Breast epithelium (tissue), 3 donors: ENCODE data around the gene TDG.

ENCODE experiments used
- POLR2A ChIP-seq: fragments of 450-650 bp; IDR thresholded peaks from one replicate; pipeline ENCODE4 v1.6.1; 2016; ENCODE audit warnings: antibody characterized with exemption, mild to moderate bottlenecking, moderate library complexity
- POLR2AphosphoS5 ChIP-seq, 3 donors: sonication (generic); formaldehyde crosslinking; IDR thresholded peaks; one replicate each; pipeline ENCODE4 v1.6.1; 2017; ENCODE audit warnings: antibody characterized with exemption in 3 of 3
- TF ChIP-seq, protein P1 (sequence below), 3 donors: fragments of 450-650 bp; IDR thresholded peaks; one replicate each; pipeline ENCODE4 v1.5.1; 2016 to 2017; ENCODE audit warnings: antibody characterized with exemption in 3 of 3, mild to moderate bottlenecking in 3 of 3, moderate library complexity in 3 of 3

DNA sequence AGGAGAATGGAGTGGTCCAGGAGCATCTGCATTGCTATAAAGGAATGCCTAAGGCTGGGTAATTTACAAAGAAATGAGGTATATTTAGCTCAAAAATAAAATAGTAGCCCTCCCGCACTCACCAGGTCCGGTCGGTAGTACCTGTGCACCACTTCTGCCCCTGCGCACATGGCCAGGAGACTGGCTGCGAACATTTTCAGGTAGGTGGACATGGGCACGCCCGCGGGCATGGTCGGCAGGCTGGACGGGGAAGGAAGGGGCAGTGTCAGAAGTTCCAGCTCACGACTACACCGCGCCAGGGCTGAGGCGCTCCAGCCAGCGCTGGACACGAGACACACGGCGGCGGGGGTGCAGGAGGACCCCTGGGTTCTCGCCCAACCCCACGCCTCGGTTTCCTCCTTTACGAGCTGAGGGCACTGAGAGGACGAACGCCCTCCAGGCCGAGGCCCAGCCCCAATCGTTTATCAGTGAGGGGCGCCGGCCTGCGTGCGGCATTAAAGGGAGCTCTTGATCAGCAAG lies 9.1 kb upstream of the TDG start:
- TF ChIP-seq POLR2A (no peak), POLR2AphosphoS5 (IDR thresholded peaks at IDR 0.05) (no peak)
- TF ChIP-seq, protein P1, sequence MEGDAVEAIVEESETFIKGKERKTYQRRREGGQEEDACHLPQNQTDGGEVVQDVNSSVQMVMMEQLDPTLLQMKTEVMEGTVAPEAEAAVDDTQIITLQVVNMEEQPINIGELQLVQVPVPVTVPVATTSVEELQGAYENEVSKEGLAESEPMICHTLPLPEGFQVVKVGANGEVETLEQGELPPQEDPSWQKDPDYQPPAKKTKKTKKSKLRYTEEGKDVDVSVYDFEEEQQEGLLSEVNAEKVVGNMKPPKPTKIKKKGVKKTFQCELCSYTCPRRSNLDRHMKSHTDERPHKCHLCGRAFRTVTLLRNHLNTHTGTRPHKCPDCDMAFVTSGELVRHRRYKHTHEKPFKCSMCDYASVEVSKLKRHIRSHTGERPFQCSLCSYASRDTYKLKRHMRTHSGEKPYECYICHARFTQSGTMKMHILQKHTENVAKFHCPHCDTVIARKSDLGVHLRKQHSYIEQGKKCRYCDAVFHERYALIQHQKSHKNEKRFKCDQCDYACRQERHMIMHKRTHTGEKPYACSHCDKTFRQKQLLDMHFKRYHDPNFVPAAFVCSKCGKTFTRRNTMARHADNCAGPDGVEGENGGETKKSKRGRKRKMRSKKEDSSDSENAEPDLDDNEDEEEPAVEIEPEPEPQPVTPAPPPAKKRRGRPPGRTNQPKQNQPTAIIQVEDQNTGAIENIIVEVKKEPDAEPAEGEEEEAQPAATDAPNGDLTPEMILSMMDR (IDR thresholded peaks at IDR 0.05): no peak
